AG08396 (cell line): ENCODE data around the gene MMP13.
A peak's percentile ranks its signal among the peaks of the same experiment; 100 is the strongest.
"Not testable (repeated sequence)": the region's sequence is repeated elsewhere in the genome, so short reads cannot be mapped to it uniquely, and the experiment has no call there.

Experiments
- DNase-seq: peaks from one replicate; pipeline ENCODE4 v3.0.0; 2012; ENCODE audit warnings: low spot score, mixed read lengths

Gene MMP13

GRCh38 chr11:102935514-102935913 lies 20.0 kb downstream of the MMP13 start:
- DNase-seq: no peak

- no peak for DNase-seq
These were observed 20.8 kb downstream of the MMP13 start for GRCh38 chr11:102934735-102935134.

- no peak for DNase-seq
These were observed 21.9 kb downstream of the MMP13 start for GRCh38 chr11:102933627-102934026.

- DNase-seq: no peak
These were observed 22.9 kb downstream of the MMP13 start for GRCh38 chr11:102932678-102933077.

GRCh38 chr11:102930451-102930850 lies 25.1 kb downstream of the MMP13 start:
- no peak for DNase-seq

- no peak for DNase-seq
These were observed 25.6 kb downstream of the MMP13 start for GRCh38 chr11:102929972-102930371.

- DNase-seq: no peak
These were observed 26.4 kb downstream of the MMP13 start for GRCh38 chr11:102929166-102929565.

- no peak for DNase-seq
These were observed 27.3 kb downstream of the MMP13 start for GRCh38 chr11:102928247-102928646.

GRCh38 chr11:102927624-102927990 lies 27.9 kb downstream of the MMP13 start:
- no peak for DNase-seq

- no peak for DNase-seq
These were observed 28.4 kb downstream of the MMP13 start for GRCh38 chr11:102926961-102927623.

- DNase-seq: no peak
These were observed 29.0 kb downstream of the MMP13 start for GRCh38 chr11:102926517-102926916.

GRCh38 chr11:102925988-102926387 lies 29.5 kb downstream of the MMP13 start:
- no peak for DNase-seq

GRCh38 chr11:102924851-102925380 lies 30.6 kb downstream of the MMP13 start:
- DNase-seq: no peak

GRCh38 chr11:102921587-102922220 lies 33.8 kb downstream of the MMP13 start:
- no peak for DNase-seq

- no peak for DNase-seq
These were observed 35.3 kb downstream of the MMP13 start for GRCh38 chr11:102920118-102920684.

GRCh38 chr11:102915044-102915375 lies 40.5 kb downstream of the MMP13 start:
- DNase-seq: no peak

GRCh38 chr11:102914238-102915043 lies 41.1 kb downstream of the MMP13 start:
- DNase-seq: peak; percentile 56

- no peak for DNase-seq
These were observed 43.1 kb downstream of the MMP13 start for GRCh38 chr11:102912482-102912830.

GRCh38 chr11:102911758-102912481 lies 43.6 kb downstream of the MMP13 start:
- DNase-seq: no peak

- not testable (repeated sequence) for DNase-seq
These were observed 49.7 kb downstream of the MMP13 start for GRCh38 chr11:102905848-102906247.

GRCh38 chr11:102903895-102904294 lies 51.6 kb downstream of the MMP13 start:
- DNase-seq: not testable (repeated sequence)

- DNase-seq: no peak
These were observed 55.2 kb downstream of the MMP13 start for GRCh38 chr11:102900346-102900745.
